Measurements from ENCODE around the gene SHC1. TPM values are rescaled to one million over a fixed set of nuclear protein-coding genes. Genes with fewer than 3 reads are reported as not detected.
"Not testable (repeated sequence)": the region's sequence is repeated elsewhere in the genome, so short reads cannot be mapped to it uniquely, and the experiment has no call there.

The SHC1 gene
- total RNA-seq, 4 donors from 2014 or later, result 152 to 265 (median 171) TPM

DNA sequence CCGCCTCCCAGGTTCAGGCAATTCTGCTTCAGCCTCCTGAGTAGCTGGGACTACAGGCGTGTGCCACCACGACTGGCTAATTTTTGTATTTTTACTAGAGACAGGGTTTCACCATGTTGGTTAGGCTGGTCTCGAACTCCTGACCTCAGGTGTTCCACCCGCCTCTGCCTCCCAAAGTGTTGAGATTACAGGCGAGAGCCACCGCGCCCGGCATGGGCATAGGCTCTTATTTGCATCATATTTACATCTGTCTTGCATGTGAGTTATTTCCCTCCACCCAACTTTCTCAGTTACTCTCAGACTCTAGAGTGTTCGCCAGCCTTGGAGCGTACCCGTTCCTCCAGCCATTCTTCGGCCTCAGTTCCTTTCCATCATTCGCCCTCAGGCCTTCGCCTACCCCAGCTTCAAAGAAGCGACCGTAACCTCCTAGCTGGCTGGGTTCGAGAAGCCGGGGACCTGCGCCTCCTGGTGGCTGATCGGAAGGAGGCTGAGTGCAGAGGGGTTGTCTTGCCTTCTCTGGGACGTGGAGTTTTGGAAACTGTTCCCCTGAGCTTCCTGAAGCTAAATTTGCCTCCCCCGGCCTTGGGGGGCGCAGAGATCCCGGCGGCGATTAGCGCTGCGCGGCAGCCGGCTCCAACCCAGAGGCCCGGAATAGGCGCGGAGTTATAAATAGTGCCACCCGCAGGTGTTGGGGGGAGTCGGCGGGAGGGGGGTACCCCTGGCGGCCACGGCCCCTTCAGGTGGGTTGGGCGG, 28.4 kb upstream of the SHC1 start:
- DNase-seq (ENCODE audit: low spot score) (no peak), ATAC-seq (ENCODE audit: low FRiP score) (no peak)
- TF ChIP-seq, protein P1, sequence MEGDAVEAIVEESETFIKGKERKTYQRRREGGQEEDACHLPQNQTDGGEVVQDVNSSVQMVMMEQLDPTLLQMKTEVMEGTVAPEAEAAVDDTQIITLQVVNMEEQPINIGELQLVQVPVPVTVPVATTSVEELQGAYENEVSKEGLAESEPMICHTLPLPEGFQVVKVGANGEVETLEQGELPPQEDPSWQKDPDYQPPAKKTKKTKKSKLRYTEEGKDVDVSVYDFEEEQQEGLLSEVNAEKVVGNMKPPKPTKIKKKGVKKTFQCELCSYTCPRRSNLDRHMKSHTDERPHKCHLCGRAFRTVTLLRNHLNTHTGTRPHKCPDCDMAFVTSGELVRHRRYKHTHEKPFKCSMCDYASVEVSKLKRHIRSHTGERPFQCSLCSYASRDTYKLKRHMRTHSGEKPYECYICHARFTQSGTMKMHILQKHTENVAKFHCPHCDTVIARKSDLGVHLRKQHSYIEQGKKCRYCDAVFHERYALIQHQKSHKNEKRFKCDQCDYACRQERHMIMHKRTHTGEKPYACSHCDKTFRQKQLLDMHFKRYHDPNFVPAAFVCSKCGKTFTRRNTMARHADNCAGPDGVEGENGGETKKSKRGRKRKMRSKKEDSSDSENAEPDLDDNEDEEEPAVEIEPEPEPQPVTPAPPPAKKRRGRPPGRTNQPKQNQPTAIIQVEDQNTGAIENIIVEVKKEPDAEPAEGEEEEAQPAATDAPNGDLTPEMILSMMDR (IDR thresholded peaks at IDR 0.05), result peak in 1 of 3 donors; percentile 47

DNA sequence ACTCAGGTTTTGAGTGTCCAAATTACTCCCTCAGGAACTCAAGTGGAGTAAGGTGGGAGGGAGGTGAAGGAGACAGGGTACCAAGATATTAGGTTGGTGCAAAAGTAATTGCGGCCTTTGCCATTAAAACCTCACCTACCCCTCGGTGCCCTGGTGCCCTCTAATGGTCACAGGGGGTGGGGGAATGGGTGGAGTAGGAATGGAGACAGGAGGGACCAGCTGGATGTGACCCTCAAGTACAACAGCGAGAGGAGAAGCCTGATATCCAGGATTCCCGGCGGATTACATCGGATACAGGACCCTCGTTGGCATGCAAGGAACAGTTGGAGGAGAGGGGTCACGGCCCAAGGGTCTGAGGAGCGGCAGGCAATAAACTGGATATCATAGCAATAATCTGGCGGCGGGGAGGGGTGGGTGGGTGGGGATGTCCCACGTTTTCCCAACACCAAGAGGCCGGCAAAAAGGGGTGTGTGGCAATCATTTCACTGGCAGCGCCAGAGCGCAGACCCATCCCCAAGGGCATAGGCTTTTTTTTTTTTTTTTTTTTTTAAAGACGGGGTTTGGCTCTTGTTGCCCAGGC, 27.7 kb upstream of the SHC1 start:
- DNase-seq (ENCODE audit: low spot score) (no peak), ATAC-seq (ENCODE audit: low FRiP score) (no peak)
- TF ChIP-seq, protein P1 (IDR thresholded peaks at IDR 0.05), result no peak

DNA sequence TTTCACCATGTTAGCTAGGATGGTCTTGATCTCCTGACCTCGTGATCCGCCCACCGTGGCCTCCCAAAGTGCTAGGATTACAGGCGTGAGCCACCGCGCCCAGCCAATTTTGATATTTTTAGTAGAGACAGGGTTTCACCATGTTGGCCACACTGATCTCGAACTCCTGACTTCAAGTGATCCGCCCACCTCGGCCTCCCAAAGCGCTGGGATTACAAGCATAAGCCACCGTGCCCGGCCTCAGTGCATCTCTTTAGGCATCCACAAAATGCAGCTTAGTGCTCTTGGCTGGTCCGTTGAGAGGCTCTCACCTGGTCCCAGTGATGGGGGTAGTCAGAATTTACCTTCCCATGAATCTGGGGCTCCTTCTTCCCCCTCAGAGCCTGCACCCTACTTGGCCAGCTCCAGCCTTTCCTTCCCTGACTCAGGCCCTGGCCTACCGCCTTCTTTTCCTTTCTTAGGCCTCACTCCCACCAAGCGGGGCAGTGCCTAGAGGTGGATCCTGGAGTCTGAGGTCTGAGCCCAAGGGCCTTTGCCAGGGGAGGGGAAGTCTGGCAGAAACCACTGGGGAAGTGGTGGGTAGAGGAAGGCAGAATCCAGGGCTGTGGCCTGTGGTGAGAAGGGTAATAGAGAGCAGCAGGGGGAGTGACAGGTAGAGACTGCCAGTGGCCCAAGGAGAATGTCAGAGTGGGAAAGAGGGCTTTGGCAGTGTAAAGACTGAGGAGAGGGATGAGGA, 26.6 kb upstream of the SHC1 start:
- no peak for DNase-seq (ENCODE audit: low spot score)
- no peak for ATAC-seq (ENCODE audit: low FRiP score)
- TF ChIP-seq, protein P1 (IDR thresholded peaks at IDR 0.05), result no peak

DNA sequence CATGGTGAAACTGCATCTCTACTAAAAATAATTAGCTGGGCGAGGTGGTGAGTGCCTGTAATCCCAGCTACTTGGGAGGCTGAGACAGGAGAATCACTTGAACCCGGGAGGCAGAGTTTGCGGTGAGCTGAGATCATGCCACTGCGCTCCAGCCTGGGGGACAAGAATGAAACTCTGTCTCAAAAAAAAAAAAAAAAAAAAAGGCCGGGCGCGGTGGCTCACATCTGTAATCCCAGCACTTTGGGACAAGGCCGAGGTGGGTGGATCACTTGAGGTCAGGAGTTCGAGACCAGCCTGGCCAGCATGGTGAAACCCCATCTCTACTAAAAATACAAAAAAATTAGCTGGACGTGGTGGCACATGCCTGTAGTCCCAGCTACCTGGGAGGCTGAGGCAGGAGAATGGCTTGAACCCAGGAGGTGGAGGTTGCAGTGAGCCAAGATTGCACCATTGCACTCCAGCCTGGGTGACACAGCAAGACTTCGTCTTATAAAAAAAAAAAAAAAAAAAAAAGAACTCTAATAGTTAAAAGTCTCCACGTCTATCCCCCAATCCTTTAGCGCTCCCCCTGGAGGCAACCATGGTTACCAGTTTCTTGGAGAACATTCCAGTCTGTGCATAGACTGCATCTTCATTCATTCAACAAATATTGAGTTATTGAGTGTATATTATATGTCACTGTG, 24.9 kb upstream of the SHC1 start:
- peak; percentile 46 for ATAC-seq (ENCODE audit: low FRiP score)
- DNase-seq (ENCODE audit: low spot score), result not testable (repeated sequence)

DNA sequence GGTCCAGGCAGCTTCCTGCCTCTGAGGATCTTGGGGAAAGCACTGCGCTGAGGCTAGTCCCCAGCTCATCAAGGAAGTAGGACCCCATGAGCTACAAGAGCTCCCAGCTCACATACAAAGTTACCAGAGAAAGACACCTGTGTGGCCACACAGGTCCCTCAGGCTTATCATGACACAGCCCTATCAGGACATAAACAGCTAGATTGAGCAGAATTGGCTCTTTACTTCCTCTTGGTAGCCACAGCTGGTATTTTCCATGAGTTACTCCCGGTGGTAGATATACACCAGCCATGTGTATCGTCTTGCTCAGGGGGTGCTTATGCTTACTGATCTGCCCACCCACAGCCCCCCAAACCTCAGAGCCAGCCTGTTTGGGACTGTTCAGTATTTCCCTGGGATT, 24.0 kb upstream of the SHC1 start:
- no peak for ATAC-seq (ENCODE audit: low FRiP score)
- TF ChIP-seq, protein P1 (IDR thresholded peaks at IDR 0.05), result no peak
- DNase-seq (ENCODE audit: low spot score), result no peak

DNA sequence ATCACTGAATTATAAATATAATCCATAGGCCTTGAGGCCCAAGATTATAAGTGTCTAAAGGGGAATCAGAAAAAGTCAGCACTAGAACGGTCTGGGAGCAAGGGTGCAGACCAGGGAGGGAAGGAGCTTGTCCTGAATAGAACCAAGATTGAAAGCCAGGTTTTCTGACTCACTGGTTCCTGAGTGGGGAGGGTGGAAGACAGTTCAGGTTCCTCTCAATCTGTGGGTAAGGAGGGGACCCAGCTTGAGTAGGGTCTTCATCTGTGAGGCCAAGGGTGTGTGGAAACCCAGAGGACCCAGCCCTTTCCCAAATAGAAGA, 23.7 kb upstream of the SHC1 start:
- TF ChIP-seq, protein P1 (IDR thresholded peaks at IDR 0.05), result no peak
- DNase-seq (ENCODE audit: low spot score) (no peak), ATAC-seq (ENCODE audit: low FRiP score) (no peak)

DNA sequence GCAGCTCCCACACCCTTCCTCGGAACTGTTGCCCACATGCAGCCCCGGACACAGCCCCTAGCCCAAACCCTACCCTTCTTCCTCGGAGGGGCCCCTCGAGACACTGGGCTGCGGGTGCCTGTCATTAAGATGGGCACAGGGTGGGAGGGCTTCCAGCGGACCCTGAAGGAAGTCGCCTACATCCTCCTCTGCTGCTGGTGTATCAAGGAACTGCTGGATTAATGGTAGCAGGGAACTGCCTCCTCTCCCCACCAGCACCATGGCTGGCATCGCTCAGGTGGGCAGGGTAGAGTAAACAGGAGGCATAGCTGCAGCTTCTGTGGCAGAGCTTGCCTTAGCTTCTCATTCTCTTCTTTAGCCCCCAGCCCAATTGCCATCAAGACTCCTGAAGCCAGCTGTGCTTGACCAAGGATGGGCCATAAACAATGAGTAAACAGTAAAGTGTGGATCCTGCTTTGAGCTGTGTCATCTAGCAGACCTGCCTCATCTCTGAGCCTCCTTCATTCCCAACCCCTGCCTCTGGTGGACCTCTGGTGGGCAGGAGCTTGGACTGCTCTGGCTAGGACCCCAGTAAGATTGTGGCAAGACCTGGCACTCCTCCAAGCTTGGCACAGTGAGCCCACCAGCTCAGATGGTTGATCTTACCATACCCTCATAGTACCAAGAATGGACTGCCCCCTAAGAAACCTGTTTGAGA, 23.2 kb upstream of the SHC1 start, which contains the start of gene LENEP:
TSS of gene LENEP (plus strand) at position 15 of the 697 bp plus-strand sequence. CDS start at position 37, 22 bp downstream.
- ATAC-seq (ENCODE audit: low FRiP score) (no peak), DNase-seq (ENCODE audit: low spot score) (no peak)
- TF ChIP-seq, protein P1 (IDR thresholded peaks at IDR 0.05), result no peak
